Anterior cingulate cortex (tissue), 58 donors: ENCODE data around the gene NRIP3.

Source experiments
- DNase-seq, 58 donors: peaks; one replicate each; lab custom pipeline; 2025; lab: John Stamatoyannopoulos, UW

Gene NRIP3

DNA sequence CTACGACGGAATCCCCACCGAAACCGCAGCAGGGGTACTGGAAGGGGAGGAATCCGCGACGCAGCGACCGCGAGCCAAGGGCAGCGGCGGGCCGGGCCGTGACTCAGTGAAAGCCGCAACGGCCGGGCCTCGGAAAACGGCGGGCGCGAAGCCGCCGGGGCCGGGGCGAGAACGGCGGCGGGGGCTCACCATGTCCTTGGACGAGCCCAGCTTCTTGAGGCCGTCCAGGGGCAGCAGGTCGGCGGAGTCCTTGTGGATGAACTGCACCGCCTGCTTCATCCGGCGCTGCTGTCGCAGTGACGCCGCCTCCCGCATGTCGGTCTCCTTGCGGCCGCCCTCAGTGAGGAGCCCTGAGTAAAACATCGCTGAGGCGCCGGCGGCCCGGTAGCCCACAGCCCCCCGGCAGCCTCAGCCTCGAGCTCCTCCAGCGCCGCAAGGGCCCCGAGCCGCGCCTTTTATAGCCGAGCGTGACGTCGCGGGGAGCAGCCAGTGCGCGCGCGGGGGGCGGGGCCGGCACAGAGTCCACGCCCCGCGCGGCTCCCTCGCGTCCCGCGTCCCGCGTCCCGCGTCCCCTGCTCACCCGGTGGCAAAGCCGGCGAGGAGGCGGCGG, at the start of gene NRIP3:
Gene NRIP3, minus strand, starts transcription at position 429 of the 610 bp plus-strand sequence. Its CDS starts 66 bp downstream, at position 363.
- peak in 44 of 58 donors; percentile 9 to 77 (median 38) for DNase-seq

DNA sequence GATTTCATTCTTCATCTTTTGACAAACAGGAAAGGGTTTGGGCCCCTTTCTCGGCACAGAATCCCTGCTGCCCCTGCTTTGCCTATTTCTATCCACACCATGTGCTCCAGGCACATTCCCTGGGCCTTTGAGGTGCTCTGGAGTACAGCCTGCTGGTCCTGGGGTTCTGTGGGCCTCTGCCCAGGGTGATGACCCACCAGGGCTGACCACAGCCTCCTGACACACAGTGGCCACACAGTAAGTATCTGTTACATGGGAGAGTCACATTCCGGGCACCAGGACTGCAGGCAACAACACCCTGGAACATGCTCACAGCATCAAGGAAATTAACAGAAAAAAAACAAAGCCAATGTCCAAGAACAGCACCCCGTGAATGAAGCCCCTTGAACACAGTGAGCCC, 48.5 kb upstream of the NRIP3 start:
- no peak for DNase-seq

DNA sequence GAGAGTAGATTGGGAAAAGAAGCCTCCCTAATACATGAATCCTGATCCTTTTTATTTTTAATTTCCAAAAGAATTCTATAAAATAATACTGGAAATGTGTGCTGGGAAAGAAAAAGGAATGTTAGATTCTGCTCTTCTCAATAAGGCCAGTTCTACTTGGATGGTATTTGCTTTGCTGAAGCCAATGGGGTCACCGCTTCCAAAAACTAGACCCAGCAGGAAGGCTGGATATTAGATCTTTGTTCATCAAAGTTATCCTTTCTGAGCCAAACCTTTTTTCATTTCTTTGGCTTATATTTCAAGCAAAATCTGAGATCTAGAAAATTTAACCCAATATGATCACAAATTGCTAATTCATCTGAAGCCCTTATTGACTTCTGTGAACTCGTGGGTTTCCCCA, 46.2 kb upstream of the NRIP3 start:
- no peak for DNase-seq

DNA sequence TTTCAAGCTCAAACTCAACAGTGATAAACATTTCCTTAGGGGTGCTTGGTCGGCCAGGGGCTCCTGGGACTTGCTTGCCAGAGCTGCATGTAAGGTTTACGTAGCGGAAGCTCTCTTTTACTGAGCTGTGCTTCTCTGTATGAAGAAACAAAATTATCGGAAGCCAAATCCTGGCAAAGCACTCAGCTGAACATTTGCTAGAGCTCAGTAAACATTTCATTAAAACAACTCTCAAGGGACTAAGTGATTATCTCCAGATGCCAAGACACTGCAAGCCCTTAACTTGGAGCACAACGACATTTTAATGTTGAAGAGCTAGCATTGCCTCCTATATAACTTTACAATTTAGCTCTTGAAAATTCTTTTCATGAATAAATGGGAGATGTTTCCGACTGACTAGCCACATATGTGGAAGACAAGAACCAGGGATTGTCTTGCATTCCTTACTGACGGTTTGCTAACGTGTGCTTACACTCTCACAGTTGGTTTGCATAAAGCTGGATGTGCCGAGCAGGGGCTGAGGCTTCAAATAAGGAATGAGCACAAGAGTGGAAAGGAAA, 44.2 kb upstream of the NRIP3 start:
- no peak for DNase-seq

DNA sequence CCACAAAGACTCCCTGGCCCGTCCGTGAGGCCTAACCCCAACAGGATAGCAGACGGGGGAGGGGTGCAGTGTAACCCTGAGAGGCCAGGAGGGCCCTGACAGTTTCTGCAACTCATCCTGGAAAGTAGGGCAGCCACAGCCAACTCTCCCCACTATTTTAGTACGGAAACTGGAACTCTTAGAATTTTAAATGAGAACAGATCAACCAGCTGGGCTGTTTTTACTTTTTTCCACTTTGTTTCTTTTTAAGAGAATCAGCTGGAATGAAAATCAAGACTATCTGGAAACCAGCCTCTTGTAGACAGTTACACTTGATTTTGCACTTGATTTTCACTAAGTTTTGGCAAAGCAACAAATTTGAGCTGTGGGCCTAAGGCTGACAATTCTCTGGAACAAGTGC, 42.7 kb upstream of the NRIP3 start:
- DNase-seq = no peak

DNA sequence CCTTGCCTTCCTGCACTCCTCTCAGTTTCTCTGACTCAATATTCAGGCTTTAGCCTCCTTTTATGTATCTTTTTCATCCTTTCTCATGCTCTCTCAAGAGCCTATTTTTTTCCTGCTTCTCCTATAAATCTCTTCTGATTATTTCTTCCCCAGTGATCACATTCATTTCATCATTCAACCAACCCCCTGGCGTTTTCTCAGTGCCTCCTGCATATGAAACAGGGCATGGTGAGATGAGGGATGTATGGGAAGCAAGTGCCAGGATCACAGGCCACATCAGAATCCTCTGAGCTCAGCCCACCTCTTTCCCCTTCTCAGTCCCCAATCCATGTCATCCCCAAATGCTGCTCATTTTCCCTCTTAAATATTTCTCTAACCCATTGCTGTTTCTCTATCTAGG, 38.7 kb upstream of the NRIP3 start:
- no peak for DNase-seq

DNA sequence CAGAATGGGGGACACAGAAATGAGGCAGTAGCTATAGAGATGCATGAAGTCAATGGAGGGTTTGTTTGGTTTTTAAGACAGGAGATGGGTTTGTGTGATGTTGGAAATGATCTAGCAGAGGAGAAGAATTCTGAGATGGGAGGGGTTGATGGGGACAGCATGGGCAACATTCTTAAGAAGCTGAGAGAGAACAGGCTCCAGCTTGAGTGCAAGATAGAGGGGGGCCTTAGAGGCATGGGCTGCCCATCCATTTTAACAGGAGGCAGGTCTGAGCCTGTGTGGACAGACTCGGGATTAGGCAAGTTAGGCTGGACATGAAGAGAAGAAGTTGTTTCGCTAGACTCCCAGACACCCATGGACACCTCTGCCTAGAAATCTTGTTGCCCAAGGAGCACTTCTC, 37.9 kb upstream of the NRIP3 start:
- no peak for DNase-seq

DNA sequence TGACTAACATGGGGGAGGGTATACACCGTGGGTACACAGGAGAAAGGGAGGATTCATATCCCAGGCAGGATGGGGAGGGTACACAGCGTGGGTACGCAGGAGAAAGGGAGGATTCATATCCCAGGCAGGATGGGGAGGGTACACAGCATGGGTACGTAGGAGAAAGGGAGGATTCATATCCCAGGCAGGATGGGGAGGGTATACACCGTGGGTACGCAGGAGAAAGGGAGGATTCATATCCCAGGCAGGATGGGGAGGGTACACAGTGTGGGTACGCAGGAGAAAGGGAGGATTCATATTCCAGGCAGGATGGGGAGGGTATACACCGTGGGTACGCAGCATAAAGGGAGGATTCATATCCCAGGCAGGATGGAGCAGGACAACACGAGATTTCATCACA, 36.6 kb upstream of the NRIP3 start:
- no peak for DNase-seq

DNA sequence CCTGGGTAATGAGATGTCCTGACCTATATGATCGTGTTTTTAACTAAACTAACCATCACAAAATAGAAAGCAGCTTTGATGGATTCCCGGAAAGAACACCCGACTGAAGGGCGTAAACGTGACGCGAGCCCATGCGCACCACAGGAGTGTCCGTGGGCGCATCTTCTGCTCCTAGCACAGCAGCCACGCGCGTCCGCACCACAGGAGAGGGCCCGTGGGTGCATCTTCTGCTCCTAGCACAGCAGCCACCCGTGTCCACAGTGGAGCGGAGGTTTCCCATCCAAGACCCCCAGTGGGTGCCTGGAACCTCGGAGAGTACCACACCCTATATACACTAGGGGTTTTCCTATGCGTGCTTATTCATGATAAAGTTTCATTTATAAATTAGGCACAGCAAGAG, 36.1 kb upstream of the NRIP3 start:
- no peak for DNase-seq

DNA sequence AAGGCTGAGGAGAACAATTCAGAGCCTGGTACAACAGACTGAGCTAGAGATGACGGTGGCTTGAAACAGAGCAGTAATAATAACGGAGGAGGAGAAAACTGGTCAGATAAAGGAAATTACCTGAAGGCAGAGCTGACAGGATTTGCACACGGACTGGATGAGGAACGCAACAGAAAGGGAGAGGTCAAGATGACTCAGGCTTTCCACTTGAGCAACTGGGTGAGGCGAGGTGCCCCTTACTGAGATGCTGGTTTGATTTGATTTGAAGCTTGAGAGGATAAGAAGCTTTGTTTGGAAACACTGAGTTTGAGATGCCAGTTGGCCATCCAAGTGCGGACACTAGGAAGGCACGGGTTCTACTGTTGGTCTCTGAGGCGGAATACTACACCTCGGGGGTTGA, 35.4 kb upstream of the NRIP3 start:
- DNase-seq = no peak

DNA sequence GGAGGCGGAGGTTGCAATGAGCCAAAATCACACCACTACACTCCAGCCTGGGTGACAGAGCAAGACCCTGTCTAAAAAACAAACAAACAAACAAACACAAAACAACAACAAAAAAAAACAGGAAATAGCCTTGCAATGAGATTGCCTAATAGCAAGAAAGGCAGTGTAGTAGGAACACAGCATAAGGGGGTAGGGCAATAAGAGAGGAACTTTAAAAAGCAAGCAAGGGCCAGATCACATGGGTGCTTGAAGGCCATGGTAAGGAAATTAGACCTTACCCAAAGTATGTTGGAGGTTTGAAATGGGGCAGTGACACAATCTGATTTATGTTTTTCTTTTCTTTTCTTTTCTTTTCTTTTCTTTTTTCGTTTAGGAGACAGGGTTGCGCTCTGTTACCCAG, 34.7 kb upstream of the NRIP3 start:
- DNase-seq = no peak

DNA sequence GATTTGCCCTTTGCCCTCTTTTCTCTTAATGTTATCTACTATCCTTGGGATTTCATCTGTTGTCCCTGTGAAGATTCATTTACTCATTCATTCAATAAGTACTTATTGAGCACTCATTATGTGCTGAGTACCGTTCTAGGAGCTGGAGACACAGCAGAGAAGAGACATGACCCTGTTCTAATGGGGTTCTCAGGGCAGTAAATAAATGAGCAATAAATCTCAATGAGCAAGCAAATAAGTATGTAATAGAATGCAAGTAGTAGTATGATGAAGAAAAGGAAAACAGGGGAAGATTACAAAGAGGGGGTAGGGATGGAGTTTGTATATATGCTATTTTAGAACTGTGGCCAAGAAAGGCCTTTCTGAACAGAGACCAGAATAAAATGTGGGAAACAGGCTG, 34.2 kb upstream of the NRIP3 start:
- no peak for DNase-seq

DNA sequence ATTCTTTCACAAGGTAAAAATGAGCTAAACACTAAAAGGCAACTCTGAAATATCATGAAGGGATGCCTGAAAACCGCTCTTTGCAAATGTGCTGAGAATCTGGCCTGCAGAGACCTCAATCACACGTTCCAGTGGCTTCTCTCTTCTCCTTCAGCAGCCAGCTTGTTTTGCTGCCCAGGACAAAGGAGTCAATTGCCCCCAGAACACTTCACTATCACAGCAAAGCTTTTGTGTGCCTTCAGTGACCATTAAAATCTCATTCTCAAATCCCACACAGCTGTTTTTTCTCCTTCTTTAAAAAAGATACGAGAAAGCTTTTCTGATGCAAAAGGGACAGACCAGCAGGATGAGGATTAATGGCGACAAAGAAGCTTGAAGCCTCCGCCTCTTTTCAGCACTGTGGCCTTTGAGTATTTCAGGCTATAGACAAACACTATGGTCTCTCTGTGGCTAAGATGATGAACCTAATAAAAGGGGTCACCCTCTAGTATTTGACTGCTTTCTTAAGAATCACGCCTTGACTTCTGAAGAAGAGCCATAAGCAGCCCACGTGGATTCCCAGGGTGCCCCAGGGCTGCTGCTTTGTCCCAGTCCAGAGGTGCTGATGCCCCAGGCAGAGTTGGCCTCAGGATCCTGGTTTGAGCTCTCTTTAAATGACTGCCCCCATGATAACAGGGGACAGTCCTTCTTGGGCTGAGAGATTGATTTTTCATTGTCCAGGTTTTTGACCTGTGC, 33.4 kb upstream of the NRIP3 start:
- no peak for DNase-seq

DNA sequence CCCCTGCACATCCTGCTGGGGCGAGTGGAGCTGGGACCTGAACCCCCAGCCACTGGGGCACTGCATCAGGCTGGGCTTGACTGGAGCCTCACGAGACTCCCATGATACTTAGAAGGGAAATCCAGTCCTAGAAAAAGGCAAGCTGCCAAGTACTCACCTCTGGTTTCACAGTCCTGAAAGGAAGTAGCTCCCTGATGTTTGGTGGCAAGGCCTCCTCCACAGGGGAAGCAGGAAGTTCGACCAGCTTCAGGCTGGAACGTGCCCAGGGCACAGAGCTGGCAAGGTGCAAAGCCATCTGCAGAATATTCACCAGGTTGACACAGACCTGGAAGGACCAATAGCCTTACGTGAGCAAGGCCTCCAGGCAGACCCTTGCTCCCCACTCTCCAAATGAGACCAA, 26.8 kb upstream of the NRIP3 start:
- DNase-seq = no peak

DNA sequence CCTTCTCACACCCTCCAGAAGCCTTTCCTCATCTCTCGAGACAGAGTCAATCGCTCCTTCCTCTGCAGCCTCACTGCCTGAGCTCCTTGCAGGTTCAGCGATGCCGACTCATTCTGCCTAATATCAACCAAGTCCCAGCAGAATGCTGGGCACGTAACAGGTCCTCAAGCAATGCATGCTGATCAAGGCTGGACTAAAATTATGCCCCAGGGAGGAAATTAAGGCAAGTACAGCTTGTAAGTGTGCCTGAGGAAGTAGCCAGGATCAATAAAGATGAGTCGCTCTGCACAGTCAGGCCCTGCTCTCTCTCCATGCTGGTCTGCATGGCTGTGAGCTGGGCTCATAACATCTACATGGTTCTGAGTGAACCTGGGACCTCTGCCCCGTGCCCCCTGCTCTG, 25.6 kb upstream of the NRIP3 start:
- peak in 1 of 58 donors; percentile 10 for DNase-seq

DNA sequence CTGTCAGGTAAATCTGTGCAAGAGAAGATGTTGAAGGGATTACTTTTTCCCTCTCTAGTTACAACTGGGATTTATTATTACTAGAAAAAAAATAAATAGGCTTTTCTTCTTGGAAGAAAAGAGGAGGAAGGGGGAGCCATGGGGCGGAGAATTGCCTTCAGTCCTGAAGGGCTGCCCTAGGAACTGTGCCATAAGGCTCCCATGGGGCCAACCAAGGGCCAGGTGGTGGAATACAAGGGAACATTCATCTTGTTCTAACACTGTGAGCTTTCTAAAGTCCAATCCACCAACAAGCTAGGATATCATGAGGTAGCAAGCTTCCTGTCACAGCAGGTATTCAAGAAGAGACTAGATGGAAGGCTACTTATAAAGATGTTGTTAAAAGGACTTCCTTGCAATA, 24.8 kb upstream of the NRIP3 start:
- peak in 2 of 58 donors; percentile 8 to 9 for DNase-seq

DNA sequence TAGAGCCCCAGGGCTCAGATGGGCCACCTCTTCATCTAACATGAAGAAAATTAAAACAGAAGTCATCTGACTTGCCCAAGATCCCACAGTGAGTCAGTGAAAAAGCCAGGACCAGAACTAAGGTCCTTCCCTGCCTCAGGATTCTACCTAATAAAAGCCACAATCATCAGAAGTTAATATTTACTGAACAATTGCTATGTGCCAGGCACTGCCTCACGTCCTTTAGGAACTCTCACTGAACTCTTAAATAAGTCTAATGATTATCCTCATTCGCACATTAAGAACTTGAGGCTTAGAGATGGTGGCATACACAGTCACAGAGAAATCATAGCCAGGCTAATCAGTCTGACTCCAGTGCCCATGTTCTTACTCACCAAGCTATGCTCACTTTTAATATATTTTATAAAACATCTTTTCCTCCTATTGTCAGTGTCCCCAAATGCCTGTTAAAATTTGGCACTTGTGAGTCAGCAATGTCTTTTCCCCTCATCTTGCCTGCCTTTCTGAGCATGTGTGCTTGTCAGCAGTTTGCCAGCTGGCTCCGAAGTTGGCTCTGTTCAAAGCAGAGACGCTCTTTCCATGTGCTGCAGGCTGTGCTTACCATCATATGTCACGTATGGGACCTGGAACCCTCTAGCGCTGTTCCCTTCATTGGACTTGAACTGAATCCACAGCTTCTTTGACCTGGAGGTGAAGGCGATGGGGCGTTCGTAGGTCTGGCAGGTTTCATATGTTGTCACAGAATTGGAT, 21.5 kb upstream of the NRIP3 start:
- peak in 16 of 58 donors; percentile 10 to 56 (median 26) for DNase-seq

DNA sequence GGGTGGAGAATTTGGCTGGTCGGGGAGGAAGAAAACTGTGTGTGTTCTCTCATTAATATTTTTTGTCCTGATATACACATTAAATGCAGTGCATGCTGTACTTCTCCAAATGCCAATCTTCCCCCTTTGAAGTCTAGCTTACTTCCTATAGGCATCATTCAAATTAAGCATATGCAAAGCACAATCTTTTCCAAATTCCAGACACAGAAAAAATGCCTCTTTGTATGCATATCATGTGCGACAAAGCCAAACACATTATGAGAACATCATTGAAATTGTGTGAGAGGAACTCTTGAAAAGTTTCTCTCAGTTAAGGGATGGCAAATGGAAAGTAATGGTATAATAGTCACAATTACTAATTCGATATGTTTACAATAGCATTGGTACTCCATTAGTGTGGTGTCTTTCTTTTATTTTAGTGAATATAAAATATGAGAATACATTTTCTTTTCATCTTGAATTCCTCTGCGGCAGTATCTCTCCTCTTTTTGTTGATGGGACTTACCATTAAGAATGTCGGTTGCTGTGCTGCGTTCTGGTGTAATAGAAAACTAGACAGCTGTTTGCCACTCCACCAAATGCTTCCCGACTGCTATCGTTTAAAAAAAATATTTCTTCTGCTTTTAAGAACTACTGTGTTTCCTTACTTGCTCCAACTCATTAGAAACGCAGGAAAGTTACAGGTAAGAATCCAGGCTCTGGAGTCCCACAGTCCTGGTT, 19.3 kb upstream of the NRIP3 start:
- no peak for DNase-seq

DNA sequence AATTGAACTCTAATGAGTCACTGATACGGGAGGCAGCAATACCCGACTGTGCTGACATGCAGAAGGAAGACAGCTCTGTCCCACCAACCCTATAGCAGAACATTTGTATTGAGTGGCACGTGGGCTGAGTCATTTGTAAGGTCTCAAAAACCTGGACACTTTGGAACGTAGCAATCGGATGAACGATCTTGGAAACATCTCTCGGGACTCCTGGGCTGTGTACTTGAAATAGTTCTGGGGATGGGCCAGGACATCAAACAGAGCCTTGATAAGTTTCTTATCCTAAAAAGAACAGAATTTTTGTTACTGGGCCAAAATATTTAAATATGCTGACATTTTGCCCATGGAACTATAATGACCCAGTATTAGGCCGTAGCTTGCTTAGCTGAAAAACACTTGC, 17.1 kb upstream of the NRIP3 start:
- DNase-seq = no peak

DNA sequence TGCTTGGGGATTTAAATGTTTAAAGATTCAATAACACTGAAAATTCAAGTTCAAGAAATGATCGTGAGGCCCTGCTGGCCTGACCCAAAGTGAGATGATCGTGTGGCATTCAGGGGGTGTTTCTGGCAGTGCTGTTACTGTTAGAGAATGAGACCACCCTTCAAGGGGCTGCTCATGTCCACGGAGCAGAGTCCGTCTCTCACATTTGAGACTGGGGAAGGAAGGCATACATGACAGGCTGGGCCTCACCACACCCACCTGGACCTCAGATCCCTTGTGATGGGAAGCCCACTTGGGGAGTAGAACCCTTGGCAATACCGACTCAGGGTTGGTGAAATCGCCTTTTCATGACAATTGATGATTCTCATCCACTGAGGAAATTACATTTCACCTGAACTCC, 16.1 kb upstream of the NRIP3 start:
- no peak for DNase-seq

DNA sequence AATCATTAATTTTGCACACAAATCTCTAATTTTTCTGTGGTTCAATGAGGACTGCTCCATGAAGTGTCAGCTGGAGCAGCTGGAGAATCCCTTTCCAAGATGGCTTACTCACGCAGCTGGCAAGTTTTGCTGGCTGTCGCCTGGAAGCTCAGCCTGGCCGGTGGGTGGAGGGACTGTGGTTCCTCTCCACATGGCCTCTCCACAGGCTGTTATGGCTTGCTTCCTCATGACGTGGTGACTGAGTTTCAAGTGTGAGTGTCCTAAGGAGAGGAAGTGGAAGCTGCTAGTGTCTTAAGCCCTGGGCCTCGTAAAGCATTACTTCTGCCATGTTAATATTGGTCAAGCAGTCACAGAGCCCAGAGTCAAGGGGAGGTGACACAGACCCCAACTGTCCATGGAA, 14.0 kb upstream of the NRIP3 start:
- peak in 14 of 58 donors; percentile 6 to 40 (median 23) for DNase-seq
